Adipose tissue (tissue), 3 donors: ENCODE results near the gene PRKAR1B. TPM values are rescaled to one million over a fixed set of nuclear protein-coding genes. Genes with fewer than 3 reads are reported as not detected.
"Not testable (repeated sequence)": the region's sequence is repeated elsewhere in the genome, so short reads cannot be mapped to it uniquely, and the experiment has no call there.

Experiments
- H3K27ac ChIP-seq: one replicate; pipeline ENCODE4 v1.5.1; 2013; ENCODE audit warnings: low read depth, low read length
- WGBS, 3 donors: extraction: QIAGEN DNeasy Blood & Tissue Kit; methylation state at CpG; one replicate each; pipeline ENCODE4 v1.1.7; 2013; 5-methylcytosine and 5-hydroxymethylcytosine counted together
- polyA plus RNA-seq, 3 donors: library from polyadenylated mRNA; stranded (reverse); fragments of 200-250 nt; gene quantifications; one replicate each; pipeline ENCODE4 v1.2.3, GENCODE V29; 2013
- donor health status: healthy with polysubstance abuse.
- donor health status: Bipolar disorder and iron deficiency.
- donor health status: healthy.

Gene PRKAR1B
- polyA plus RNA-seq, 3 donors: 4.0 to 10.2 (median 10.1) TPM

DNA sequence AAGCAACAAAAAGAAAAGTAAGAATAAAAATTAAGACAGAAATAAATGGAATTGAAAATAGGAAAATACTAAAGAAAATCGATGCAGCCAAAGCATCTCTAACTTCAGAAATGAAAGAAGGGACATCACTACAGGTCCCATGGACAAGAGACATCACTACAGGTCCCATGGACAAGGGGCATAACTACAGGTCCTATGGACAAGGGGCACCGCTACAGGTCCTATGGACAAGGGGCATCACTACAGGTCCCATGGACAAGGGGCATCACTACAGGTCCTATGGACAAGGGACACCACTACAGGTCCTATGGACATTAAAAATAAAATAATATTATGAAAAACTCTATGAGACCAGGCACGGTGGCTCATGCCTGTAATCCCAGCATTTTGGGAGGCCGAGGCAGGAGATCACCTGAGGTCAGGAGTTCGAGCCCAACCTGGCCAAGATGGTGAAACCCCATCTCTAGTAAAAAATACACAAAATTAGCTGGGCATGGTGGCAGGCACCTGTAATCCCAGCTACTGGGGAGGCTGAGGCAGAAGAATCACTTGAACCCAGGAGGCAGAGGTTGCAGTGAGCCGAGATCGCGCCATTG lies 101.6 kb downstream of the PRKAR1B start:
- 97 to 99% (median 98%) methylated on average over 6 to 8 of the region's 8 CpGs for WGBS, 3 donors
- H3K27ac ChIP-seq: no peak overlapping the region

DNA sequence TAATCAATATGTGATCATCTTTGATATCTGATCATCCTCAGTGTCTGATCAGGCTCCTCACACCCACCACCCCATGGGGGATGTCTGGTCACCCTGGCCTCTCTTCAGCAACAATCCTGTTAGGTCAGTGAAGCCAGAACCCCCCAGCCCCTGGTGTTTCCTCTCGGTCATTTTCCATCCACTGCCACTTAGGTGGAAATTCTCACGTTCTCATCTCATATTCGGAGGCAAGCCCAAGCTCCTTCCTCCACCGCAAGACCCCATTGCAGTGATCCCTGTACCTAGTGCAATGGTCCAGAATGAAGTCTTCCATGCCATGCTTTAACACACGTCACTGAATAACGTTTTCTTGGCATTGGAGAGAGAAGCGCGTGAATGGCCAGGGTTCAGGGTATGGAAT lies 103.6 kb downstream of the PRKAR1B start:
- no peak overlapping the region for H3K27ac ChIP-seq
- 95 to 98% (median 95%) methylated on average over 8 of the region's 8 CpGs for WGBS, 3 donors

DNA sequence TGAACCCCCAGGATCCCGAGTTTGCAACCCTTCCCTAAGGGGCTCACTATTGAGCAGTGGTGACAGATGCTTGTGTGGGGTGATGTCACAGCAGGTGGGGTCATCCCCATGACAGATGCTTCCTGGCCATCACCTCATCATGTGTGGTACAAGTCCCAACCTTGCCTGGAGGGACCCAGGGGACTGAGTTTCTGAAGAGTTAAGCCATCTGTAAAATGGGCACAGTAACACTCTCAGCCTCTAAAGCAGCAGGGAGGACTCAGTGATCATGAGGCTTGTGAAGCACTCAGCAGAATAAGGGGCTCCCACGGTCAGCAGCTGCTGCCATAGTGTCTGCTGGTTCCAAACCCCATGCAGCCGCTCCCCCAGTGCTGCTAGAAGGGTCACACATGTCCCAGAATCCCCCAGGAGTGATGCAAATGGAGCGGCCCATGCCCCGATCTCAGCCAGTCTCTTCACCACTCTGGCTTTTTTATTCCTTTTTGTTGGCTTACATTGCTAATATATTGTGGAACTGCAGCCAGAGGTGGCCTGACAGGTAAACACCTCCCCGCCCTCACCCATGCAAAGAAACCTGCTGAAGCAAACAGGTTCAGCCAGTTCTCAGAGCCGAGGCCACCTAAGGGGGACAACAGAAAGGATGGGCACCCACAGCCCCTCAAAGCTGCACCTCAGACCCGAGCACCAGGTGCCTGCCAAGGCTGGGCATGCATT lies 105.4 kb downstream of the PRKAR1B start:
- no peak overlapping the region for H3K27ac ChIP-seq
- 50 to 93% (median 92%) methylated on average over 8 of the region's 8 CpGs for WGBS, 3 donors

DNA sequence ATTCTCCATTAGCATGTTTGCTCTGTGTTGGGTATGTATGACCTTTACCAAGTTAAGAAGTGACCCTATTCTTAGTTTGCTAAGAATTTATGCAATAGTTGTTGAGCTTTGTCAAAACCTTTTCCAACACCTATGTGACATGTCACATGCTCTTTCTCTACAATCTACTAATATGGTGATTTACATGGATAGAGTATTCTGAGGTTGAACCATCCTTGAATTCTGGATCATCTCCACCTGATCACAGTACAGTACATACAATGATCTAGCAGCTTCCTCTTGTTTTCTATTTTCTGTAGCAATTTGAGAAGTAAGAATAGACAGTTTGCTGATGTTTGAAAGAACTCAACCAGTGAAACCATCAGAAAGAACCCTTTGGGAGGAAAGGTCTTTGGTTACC lies 106.2 kb downstream of the PRKAR1B start:
- no peak overlapping the region for H3K27ac ChIP-seq

DNA sequence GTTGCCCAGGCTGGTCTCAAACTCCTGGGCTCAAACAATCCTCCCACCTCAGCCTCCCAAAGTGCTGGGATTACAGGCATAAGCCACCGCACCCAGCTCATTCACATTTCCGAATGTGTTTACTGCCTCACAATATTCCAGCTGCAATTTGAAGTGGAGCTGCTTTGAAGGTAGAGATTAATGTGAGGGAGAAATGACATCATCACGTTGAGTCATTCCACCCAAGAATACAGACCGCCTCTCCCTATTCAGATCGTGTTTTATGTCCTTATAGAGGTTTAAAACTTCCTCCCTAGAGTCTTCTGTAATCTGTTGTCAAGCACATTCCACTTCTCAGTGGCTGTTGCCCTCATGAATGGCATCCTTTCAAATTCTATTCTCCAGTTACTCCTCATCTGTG lies 107.0 kb downstream of the PRKAR1B start:
- 52 to 81% (median 63%) methylated on average over 5 of the region's 5 CpGs for WGBS, 3 donors
- no peak overlapping the region for H3K27ac ChIP-seq

DNA sequence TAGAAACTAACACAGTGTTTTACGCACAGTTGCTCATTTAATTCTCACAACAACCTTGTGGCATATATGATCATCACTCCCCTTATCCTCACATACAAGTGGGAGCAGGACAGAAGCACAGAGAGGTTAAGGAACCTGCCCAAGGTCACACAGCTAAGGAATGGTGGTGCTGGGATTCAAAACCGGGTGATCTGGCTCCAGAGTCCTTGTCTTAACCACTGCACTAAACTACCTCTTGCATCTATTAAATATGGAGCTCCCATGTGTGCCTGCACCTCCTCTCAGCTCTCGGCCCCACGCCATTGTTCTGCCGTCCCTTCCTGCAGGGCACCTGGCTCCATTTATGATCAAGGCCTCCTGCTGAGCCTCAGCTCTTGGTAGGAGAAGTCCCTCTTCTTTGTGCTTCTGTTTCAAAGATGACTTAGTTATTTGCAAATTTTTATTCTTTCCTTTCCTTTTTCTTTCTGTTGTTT lies 107.7 kb downstream of the PRKAR1B start:
- no peak overlapping the region for H3K27ac ChIP-seq
- 92 to 97% (median 92%) methylated on average over 5 of the region's 5 CpGs for WGBS, 3 donors

DNA sequence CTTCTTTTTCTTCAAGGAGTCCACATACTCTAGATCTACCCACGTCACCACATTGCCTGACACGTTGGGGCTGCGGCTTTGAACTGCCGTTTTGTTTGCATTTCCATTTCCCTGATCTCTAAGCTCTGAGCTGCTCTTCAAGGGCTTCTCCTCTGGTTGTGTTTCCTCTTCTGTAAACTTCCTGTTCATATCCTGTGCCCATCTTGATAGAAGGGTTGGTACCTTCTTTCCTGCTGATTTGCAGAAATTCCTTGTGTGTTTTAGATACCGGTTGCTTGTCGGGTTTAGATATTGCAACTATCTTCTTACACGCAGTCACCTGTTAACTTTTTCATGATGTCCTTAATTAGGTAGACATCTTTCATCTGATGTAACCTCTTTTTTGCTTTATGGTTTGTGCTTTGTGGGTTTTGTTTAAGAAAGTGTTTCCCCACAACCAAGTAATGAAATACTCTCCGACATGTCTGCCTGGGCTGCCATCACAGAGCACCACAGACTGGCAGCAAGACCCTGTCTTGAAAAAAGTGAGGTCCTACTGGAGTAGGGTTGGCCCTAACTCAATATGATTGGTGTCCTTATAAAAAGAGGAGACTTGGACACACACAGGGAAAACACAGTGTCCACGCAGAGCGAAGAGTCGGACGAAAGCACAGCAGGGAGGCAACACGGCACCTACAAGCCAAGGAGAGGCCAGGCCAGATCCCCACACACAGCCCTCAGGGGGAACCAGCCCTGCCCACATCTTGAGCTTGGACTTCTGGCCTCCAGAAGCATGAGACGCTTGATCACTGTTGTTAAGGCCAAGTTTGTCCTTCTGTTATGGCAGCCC lies 108.3 kb downstream of the PRKAR1B start:
- H3K27ac ChIP-seq: no peak overlapping the region
- WGBS, 3 donors: 66 to 72% (median 70%) methylated on average over 14 of the region's 14 CpGs

DNA sequence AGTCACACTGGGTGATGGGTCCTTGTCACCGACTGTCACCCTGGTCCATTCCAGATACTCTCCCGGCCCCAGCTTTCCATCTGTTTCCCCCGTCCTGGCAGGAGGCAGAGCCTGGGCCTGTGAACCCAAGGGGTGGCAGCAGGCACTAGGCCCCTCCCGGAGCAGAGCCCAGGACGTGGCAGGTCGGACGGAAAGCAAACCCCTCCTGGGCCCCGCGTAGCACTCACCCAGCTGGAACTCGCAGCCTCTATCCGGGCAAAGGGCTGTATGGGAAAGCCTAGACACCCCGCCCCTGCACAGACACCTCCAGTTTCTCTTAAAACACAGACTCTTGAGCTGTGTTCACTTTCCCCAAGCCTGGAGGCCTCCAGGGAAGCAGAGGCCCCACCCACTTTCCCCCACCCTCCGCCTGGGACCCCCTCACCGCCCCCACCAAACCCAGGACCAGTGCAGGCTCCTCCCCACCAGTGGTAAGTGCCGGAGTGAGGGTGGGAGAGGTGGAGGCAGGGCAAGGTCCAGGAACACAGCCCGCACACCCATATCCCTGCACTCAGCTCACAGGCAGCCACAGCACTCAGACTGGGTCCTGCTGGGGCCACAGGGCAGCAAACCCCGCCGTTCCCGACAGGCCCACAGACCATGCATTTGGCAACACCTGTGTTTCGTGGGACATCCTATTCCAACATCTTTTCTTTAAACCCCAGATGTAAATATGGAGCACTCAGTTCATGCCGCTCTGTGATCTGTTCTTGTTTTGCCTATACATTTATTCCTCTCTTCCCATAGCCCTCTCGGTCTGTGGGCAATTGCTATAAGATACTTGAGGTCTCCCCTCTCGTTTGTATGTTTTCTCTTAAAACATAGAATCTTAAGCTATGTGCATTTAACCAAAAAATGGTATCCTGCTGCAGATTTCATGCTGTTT lies 109.2 kb downstream of the PRKAR1B start:
- H3K27ac ChIP-seq: no peak overlapping the region
- 78 to 87% (median 84%) methylated on average over 22 to 23 of the region's 23 CpGs for WGBS, 3 donors

DNA sequence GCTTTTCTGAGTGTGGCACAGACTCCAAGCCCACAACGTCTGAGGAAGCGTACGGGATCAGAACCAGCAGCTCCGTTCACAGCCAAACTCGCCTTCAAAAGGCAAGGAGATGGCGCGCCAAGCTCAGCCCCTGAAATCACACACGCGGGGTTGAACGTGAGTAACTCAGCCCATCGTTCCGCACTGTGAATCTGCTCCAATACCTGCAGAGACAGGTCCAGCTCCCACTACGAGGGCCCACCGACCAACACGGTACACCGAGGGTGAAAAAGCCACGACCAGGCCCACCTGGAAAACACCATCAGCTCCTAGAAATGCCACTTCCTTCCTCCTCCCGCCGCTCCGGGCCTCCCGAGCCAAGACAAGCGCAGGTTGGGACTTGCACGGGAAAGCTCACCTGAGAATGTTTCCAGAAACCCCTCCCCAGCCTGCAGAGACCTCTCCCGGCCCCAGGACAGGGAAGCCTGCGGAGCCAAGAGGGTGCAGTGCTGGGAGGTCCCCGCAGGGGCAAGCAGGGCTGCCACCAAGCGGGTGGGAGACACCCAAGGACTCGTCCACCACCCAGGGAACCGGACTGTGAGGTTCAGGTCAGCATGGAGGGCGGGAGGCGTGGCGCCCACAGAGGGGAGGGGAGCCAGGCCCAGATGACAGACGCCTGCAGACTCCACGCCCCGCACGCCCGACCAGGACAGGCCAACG lies 113.5 kb downstream of the PRKAR1B start:
- no peak overlapping the region for H3K27ac ChIP-seq
- WGBS, 3 donors: 83 to 91% (median 87%) methylated on average over 38 of the region's 38 CpGs

DNA sequence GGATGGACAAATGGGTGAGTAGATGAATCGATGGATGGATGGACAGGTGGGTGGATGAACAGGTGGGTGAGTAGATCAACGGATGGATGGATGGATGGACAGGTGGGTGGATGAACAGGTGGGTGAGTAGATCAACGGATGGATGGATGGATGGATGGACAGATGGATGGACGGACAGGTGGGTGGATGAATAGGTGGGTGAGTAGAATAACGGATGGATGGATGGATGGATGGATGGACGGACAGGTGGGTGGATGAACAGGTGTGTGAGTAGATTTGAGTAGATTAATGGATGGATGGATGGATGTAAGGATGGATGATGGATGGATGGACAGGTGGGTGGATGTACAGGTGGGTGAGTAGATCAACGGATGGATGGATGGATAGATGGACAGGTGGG lies 115.2 kb downstream of the PRKAR1B start:
- H3K27ac ChIP-seq: not testable (repeated sequence)
- WGBS, 3 donors: 81 to 95% (median 95%) methylated on average over 7 of the region's 7 CpGs

DNA sequence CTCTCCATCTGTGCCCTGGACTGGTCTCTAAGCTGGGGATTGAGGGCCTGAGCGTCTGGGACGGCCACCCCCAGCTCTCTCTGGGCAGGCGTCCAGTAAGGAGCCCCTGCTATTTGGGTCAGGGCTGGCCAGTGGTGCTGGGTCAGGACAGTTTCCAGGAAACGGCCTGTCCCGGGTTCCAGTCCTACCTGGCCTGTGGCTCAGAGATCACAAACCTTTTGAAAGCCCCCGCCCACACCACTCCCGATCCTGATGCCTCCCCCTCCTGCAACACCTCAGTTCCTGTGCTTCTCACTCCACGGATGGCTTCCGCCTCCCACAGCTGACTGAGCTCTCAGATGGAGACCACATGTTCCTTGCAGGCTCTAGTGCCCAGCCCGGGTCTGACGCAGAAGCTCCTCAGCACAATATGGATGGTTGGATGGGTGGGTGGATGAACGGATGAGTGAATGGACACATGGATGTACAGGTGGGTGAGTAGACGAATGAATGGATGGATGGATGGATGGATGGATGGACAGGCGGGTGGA lies 115.7 kb downstream of the PRKAR1B start:
- WGBS, 3 donors: 70 to 76% (median 73%) methylated on average over 12 to 14 of the region's 14 CpGs
- no peak overlapping the region for H3K27ac ChIP-seq

DNA sequence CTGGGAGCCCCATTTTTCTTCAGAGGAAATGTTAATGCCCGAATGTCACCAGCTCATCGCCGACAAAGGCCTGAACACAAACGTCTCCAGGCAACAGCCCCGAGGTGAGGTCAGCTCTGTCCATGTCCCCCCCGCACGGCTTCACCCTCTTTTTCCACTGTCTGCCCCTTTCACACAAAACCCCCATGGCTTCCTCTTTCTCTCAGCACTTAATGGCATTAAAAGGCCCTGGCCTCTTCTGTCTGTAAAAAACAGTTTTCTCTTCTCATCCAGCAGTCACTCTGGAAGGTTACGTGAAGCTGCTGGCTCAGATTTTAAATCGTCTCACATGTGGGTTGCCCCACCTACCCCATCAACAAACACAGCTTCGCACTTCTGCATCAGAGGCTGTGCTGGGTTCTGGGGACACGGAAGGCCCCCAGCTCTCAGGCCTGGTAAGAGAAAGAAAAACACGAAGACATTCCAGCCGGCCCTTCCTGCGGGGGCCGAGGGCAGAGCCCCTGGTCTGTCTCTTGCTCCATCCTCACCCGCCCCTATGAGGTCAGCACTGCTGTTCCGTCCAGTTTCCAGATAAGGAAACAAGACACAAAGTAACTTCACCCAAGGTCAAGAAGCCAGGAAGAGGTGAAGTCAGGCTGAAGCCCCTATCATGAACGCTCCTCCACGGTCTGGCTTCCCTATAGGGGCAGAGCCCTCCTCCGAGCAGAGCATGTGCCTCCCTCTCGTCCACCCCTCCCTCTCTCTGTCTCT lies 116.4 kb downstream of the PRKAR1B start:
- no peak overlapping the region for H3K27ac ChIP-seq

DNA sequence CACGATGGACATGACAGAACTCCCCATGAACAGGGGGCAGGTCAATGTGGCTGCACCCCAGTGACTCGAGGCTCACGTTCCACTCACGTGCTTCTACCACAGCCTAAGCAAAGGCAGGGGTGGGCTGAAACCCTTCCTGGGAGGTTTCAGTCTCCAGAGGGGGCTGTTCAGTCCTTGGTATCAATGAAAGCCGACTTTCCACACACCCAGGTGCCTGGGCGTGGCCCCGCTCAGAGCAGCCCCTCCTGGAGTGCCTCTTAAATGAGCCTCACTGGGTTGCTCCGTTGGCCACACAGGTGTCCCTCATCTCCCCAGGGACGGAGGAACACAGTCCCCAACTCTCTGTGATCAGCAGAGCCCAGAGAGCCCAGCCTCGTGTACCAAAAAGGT lies 116.9 kb downstream of the PRKAR1B start:
- no peak overlapping the region for H3K27ac ChIP-seq
- WGBS, 3 donors: 83 to 85% (median 83%) methylated on average over 10 of the region's 10 CpGs

More for the DNA sequence above, 116.4 kb downstream of the PRKAR1B start:
- 36 to 62% (median 37%) methylated on average over 20 to 21 of the region's 21 CpGs for WGBS, 3 donors

DNA sequence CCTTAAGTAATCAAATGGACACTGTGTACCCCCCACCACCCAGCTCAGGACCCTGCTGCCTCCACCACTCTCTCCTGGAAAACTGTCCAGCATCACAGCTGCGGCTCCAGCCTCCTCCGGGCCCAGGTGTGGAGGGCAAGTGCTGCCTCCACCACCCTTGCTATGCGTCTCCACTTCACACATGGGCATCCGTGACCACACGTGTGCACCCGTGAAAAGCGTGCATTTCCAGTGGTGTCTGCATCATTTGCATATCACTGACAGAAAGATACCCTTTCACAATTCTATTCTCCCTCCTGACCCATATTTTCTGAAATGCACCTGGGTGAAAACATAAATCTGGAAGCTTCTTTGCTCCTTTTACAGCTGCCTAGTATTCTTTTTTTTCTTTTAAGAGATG lies 117.7 kb downstream of the PRKAR1B start:
- H3K27ac ChIP-seq: no peak overlapping the region
- 90 to 93% (median 90%) methylated on average over 7 of the region's 7 CpGs for WGBS, 3 donors

DNA sequence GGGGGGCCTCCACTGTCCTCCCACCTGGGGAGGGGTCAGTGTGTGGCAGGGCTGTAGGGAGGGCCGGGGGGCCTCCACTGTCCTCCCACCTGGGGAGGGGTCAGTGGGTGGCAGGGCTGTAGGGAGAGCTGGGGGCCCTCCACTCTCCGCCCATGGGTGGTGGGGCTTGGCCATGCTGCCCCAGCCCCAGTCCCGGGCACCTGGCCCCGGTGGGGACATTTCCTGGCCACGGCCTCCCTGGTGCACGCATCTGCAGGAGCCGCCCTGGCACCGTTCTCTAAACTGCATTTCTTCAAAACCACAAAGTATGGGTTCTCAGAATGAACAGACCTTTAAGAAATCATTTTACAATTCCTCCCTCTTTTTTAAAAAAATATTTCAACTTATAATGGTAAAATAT lies 118.1 kb downstream of the PRKAR1B start:
- 50 to 64% (median 56%) methylated on average over 6 to 8 of the region's 8 CpGs for WGBS, 3 donors
- no peak overlapping the region for H3K27ac ChIP-seq

DNA sequence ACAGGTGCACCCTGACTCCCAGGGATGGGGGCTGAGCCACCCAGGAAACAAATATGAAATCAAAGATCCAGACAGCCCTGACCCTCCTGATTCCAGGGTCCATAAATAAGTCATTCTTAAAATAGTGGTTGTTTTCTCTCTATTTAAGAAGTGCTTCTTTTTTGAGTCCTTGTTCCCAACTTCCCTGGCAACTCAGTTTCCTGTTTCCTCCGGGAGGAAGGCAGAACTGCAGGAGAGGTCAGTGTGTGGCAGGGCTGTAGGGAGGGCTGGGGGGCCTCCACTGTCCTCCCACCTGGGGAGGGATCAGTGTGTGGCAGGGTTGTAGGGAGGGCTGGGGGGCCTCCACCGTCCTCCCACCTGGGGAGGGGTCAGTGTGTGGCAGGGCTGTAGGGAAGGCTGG lies 118.7 kb downstream of the PRKAR1B start:
- WGBS, 3 donors: 20 to 67% (median 31%) methylated on average over 2 of the region's 2 CpGs
- no peak overlapping the region for H3K27ac ChIP-seq

DNA sequence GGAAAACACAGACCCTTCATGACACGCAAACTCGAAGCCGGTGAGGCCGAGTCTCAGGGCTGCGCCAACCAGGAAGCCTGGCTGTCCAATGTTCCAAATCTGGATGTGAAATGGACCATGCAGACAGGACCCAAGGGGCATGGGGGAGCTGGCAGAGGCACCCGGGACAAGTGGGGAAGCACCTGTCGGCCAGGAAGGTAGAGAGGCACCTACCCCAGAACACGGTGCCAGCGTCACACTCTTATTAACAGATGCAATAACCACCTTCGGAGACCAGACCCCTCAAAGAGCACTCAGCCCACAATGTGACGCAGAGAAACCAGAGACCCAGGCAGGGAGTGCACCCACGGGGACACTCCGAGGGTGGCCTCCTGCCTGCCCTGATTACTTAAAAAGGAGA lies 119.1 kb downstream of the PRKAR1B start:
- WGBS, 3 donors: 70 to 85% (median 73%) methylated on average over 13 of the region's 13 CpGs
- H3K27ac ChIP-seq: no peak overlapping the region
